K562 (cell line): ENCODE results near the gene PFKP. TPM values are rescaled to one million over a fixed set of nuclear protein-coding genes. Genes with fewer than 3 reads are reported as not detected.

Experiments used
- ATF7 ChIP-seq: fragments of 450-650 bp; IDR thresholded peaks from 2 replicates; pipeline ENCODE4 v1.7.1; 2014; ENCODE audit warnings: mild to moderate bottlenecking, moderate library complexity
- CTCF ChIP-seq, 3 experiments: IDR thresholded peaks in 2 of 3; conservative IDR thresholded peaks in 1 of 3; 2 replicates each; pipeline ENCODE4 v1.5.1; 2011 to 2012; ENCODE audit warnings: low read length in 3 of 3, mild to moderate bottlenecking in 3 of 3, control low read depth in 2 of 3, improper control_type of control experiment in 1 of 3, inconsistent platforms in 1 of 3, low read depth in 1 of 3, mixed read lengths in 1 of 3, moderate library complexity in 1 of 3; ENCODE audit not compliant: insufficient read depth in 2 of 3
- DPF2 ChIP-seq: fragments of 450-650 bp; IDR thresholded peaks from 2 replicates; pipeline ENCODE4 v1.6.1; 2016
- GATAD2A ChIP-seq: fragments of 450-650 bp; IDR thresholded peaks from 2 replicates; pipeline ENCODE4 v1.6.1; 2017
- HINFP ChIP-seq: fragments of 450-650 bp; conservative IDR thresholded peaks from 2 replicates; pipeline ENCODE4 v1.6.1; 2016; ENCODE audit warnings: missing genetic modification characterization, low read depth, mild to moderate bottlenecking, control low read depth, missing compliant biosample characterization
- KLF16 ChIP-seq: IDR thresholded peaks from 2 replicates; pipeline ENCODE4 v1.6.1; 2016; ENCODE audit warnings: antibody characterized with exemption
- MTA3 ChIP-seq: fragments of 450-650 bp; formaldehyde crosslinking; IDR thresholded peaks from 2 replicates; pipeline ENCODE4 v1.6.1; 2017; ENCODE audit warnings: mild to moderate bottlenecking, borderline replicate concordance
- NFIC ChIP-seq: fragments of 450-650 bp; IDR thresholded peaks from 2 replicates; pipeline ENCODE4 v1.6.1; 2017; ENCODE audit warnings: mild to moderate bottlenecking, inconsistent platforms
- NR2C1 ChIP-seq, 2 experiments: fragments of 450-650 bp; IDR thresholded peaks; 2 replicates each; pipeline ENCODE4 v1.6.1; 2017; ENCODE audit warnings: mild to moderate bottlenecking in 2 of 2, antibody characterized with exemption in 1 of 2, inconsistent platforms in 1 of 2, missing compliant biosample characterization in 1 of 2, missing genetic modification characterization in 1 of 2
- RB1 ChIP-seq: fragments of 450-650 bp; IDR thresholded peaks from 2 replicates; pipeline ENCODE4 v1.6.1; 2017; ENCODE audit warnings: low read depth, mild to moderate bottlenecking
- RCOR1 ChIP-seq, 2 experiments: IDR thresholded peaks; 2 replicates each; pipeline ENCODE4 v1.6.1; 2012; ENCODE audit warnings: low read depth in 2 of 2, low read length in 2 of 2, borderline replicate concordance in 1 of 2, improper control_type of control experiment in 1 of 2
- TAL1 ChIP-seq: fragments of 450-650 bp; IDR thresholded peaks from 2 replicates; pipeline ENCODE4 v1.6.1; 2016; ENCODE audit warnings: mild to moderate bottlenecking
- VEZF1 ChIP-seq: fragments of 200-800 bp; sonication (Bioruptor generic); IDR thresholded peaks from 2 replicates; pipeline ENCODE4 v1.6.1; 2017; ENCODE audit warnings: missing genetic modification characterization, missing compliant biosample characterization
- ZBTB33 ChIP-seq: sonication (generic); formaldehyde crosslinking; IDR thresholded peaks from 2 replicates; pipeline ENCODE4 v1.8.1; 2023; ENCODE audit warnings: mild to moderate bottlenecking, missing genetic modification reagents
- ZFX ChIP-seq: sonication (generic); formaldehyde crosslinking; IDR thresholded peaks from 2 replicates; pipeline ENCODE4 v1.8.0; 2022; ENCODE audit warnings: mild to moderate bottlenecking, missing genetic modification reagents, moderate library complexity
- ZKSCAN1 ChIP-seq: fragments of 150-350 bp; IDR thresholded peaks from 2 replicates; pipeline ENCODE4 v1.6.1; 2016; ENCODE audit warnings: low read depth, low read length
- ZNF174 ChIP-seq: fragments of 250-450 bp; sonication (Bioruptor Pico); IDR thresholded peaks from 2 replicates; pipeline ENCODE4 v1.4.0; 2020; ENCODE audit warnings: mild to moderate bottlenecking
- ZNF263 ChIP-seq: sonication (generic); formaldehyde crosslinking; IDR thresholded peaks from 2 replicates; pipeline ENCODE4 v1.8.0; 2022; ENCODE audit warnings: mild to moderate bottlenecking, missing genetic modification reagents, borderline replicate concordance
- polyA plus RNA-seq, 8 experiments: library from polyadenylated mRNA; depleted of rRNA in 4 of 8; stranded (reverse) in 5 of 8; unstranded in 3 of 8; fragments of >200 nt; fragmentation: Nextera tagmentation in 2 of 8; fragmentation: Illumina TruSeq in 1 of 8; extraction: Ambion mirVana in 2 of 8; extraction: Trizol in 1 of 8; gene quantifications; 2 replicates each; pipeline versions ENCODE4 v1.2.1 to v1.2.3, GENCODE V29; 2011 to 2014; ENCODE audit warnings: inconsistent platforms in 1 of 8, missing spikeins in 1 of 8
- total RNA-seq, 7 experiments: library from RNA; depleted of rRNA in 6 of 7; stranded (reverse); fragments of >200 nt in 6 of 7; fragmentation: Illumina TruSeq in 2 of 7; extraction: Trizol in 2 of 7; gene quantifications; 2 replicates each; pipeline versions ENCODE4 v1.2.1 to v1.2.3, GENCODE V29; 2011 to 2021; ENCODE audit warnings: low replicate concordance in 1 of 7

The PFKP gene
- total and polyA plus RNA-seq, 9 of the 15 experiments (the other 6 are each of a cell fraction or from before 2014, with no cell fraction given): 23.5 to 116 (median 62.1) TPM

- TF ChIP-seq CTCF (IDR thresholded peaks at IDR 0.05 in 2 of 3, conservative IDR thresholded peaks at IDR 0.05 in 1 of 3; ENCODE audit: insufficient read depth in 2 of 3, low read depth in 1 of 3, low read length in 3 of 3) (no peak), ATF7 (no peak), VEZF1 (CRISPR knock-in tag) (peak; percentile 36; the same call in 1 of the 2 replicates), HINFP (tag) (no peak), NFIC (peak; percentile 58), ZBTB33 (0 out of 2 replicates have a peak, but pooled peaks have one; percentile 41), ZFX (CRISPR knock-in tag) (peak; percentile 26; the same call in 1 of the 2 replicates), ZKSCAN1 (no peak), MTA3 (peak; percentile 38; the same call in 1 of the 2 replicates), RB1 (peak; percentile 10; the same call in 1 of the 2 replicates), TAL1 (peak; percentile 86), GATAD2A (peak; percentile 44; the same call in 1 of the 2 replicates), ZNF174 (CRISPR knock-in tag) (no peak), RCOR1 (IDR thresholded peaks at IDR 0.05; ENCODE audit: borderline replicate concordance in 1 of 2, low read depth in 2 of 2, low read length in 2 of 2) (peak in 1 of 2 experiments; percentile 59; a peak in 1 of 4 replicates), KLF16 (peak; percentile 9; the same call in 1 of the 2 replicates), DPF2 (peak; percentile 84), NR2C1 (IDR thresholded peaks at IDR 0.05) (peak; percentile 81), NR2C1 (tag; IDR thresholded peaks at IDR 0.05) (peak; percentile 77), ZNF263 (CRISPR knock-in tag) (peak; percentile 97)
Observed at GRCh38 chr10:3074145-3074665, 6.9 kb downstream of the PFKP start (continued).
